Measurements from ENCODE around the gene FAM8A1. TPM values are rescaled to one million over a fixed set of nuclear protein-coding genes. Genes with fewer than 3 reads are reported as not detected.
A peak's percentile ranks its signal among the peaks of the same experiment; 100 is the strongest.
"Not testable (repeated sequence)": the region's sequence is repeated elsewhere in the genome, so short reads cannot be mapped to it uniquely, and the experiment has no call there.

FAM8A1 gene, protein sequence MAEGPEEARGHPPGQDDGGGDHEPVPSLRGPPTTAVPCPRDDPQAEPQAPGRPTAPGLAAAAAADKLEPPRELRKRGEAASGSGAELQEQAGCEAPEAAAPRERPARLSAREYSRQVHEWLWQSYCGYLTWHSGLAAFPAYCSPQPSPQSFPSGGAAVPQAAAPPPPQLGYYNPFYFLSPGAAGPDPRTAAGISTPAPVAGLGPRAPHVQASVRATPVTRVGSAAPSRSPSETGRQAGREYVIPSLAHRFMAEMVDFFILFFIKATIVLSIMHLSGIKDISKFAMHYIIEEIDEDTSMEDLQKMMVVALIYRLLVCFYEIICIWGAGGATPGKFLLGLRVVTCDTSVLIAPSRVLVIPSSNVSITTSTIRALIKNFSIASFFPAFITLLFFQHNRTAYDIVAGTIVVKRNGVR
- 1 to 10 TPM; 3.2 to 6.1 TPM for total RNA-seq

- Mint-ChIP-seq H3K9me3 (no peaks in the 10 kb centered on the region), H3K27ac (peak within 1 kb of the TSS; percentile 83), H3K4me3 (peak within 1 kb of the TSS; percentile 84), H3K27me3 (no peaks in the 10 kb centered on the region), H3K36me3 (ENCODE audit: low read depth) (peaks cover 20% of the 10 kb centered on the region), H3K4me1 (peaks cover 26% of the 10 kb centered on the region)
- peak; percentile 94 for ATAC-seq (replicated peaks)
Measured at GRCh38 chr6:17599877-17600526, at the start of gene FAM8A1. FAM8A1 (plus strand) TSS chr6:17600302; CDS start chr6:17600410, 108 bp downstream.

DNA sequence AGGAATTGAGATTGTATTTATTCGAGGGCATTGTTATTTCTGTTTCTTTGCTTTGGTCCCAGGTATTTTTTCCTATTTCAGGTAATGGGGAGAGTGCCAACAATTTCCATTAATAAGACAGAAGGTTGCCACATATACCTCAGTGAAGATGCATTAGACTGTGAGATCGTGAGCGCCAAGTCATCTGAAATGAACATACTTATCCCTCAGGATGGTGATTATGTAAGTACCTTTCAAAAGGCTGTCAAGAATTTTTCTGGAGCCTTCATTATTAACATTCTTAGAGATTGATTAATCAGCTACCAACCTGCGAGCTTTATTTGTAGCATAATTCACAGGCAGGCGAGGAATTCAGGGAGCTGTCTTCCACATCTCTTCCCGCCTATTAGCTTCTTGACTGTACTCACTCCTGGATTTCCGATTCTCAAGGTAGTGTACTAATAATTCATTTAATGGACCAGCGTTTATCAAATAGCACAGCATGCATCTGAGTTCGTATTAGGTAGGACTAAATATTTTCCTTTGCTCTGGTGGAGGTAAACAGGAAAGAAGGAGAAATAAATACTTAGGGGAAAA is 48.6 kb upstream of the FAM8A1 start:
- Mint-ChIP-seq H3K27me3 (peaks cover 6% of the 10 kb centered on the region), H3K27ac (no peak overlapping the region), H3K9me3 (no peaks in the 10 kb centered on the region), H3K4me1 (no peaks in the 10 kb centered on the region), H3K4me3 (no peak overlapping the region), H3K36me3 (ENCODE audit: low read depth) (no peaks in the 10 kb centered on the region)
- ATAC-seq (replicated peaks): no peak

GRCh38 chr6:17552861-17553260 is 47.2 kb upstream of the FAM8A1 start:
- no peak overlapping the region for H3K4me3 Mint-ChIP-seq
- H3K27me3 Mint-ChIP-seq: peaks cover 6% of the 10 kb centered on the region
- no peaks in the 10 kb centered on the region for H3K9me3 Mint-ChIP-seq
- H3K27ac Mint-ChIP-seq: no peak overlapping the region
- H3K36me3 Mint-ChIP-seq (ENCODE audit: low read depth): no peaks in the 10 kb centered on the region
- ATAC-seq (replicated peaks): no peak
- H3K4me1 Mint-ChIP-seq: no peaks in the 10 kb centered on the region

- Mint-ChIP-seq H3K4me3 (no peak overlapping the region), H3K27ac (no peak overlapping the region), H3K27me3 (peaks cover 13% of the 10 kb centered on the region), H3K4me1 (no peaks in the 10 kb centered on the region), H3K9me3 (no peaks in the 10 kb centered on the region), H3K36me3 (ENCODE audit: low read depth) (no peaks in the 10 kb centered on the region)
- ATAC-seq (replicated peaks): no peak
Measured at GRCh38 chr6:17556014-17556413, 44.1 kb upstream of the FAM8A1 start.

DNA sequence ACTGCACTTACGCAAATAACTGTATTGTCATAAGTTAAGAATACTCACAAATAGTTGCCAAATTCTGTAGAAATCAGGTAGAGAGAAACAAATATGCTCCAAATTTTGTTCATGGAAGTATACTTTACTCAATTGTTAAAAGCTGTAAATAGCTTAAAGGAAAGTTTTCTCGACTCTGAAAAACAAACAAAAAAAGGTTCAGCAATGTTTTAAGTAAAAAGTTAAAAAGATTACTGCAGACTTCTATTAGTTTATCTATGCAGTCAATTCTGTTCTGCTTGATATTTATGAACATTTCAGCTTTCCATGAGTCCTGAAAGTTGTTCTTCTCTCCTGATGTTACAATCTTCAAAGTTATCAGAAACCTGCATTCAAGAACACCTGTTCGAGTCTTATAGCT is 37.5 kb upstream of the FAM8A1 start:
- Mint-ChIP-seq H3K4me3 (no peak overlapping the region), H3K9me3 (peaks cover 4% of the 10 kb centered on the region), H3K4me1 (no peaks in the 10 kb centered on the region), H3K27ac (no peak overlapping the region), H3K36me3 (ENCODE audit: low read depth) (no peaks in the 10 kb centered on the region), H3K27me3 (peaks cover 8% of the 10 kb centered on the region)
- no peak for ATAC-seq (replicated peaks)

DNA sequence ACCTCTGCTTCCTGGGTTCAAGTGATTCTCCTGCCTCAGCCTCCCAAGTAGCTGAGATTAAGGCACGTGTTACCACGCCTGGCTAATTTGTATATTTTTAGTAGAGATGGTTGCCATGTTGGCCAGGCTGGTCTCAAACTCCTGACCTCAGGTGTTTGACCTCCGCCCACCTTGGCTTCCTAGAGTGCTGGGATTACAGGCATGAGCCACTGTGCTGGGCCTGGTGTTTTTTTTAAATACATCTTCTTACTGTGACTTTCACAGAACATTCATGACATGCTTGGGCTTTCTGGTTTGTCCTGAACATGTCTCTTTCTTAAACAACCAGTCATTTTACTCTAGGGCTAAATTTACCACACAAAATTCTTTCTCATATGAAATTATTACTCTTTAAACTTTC is 34.7 kb upstream of the FAM8A1 start:
- peaks cover 4% of the 10 kb centered on the region for H3K9me3 Mint-ChIP-seq
- no peak for ATAC-seq (replicated peaks)
- H3K4me3 Mint-ChIP-seq: no peak overlapping the region
- no peaks in the 10 kb centered on the region for H3K4me1 Mint-ChIP-seq
- peaks cover 3% of the 10 kb centered on the region for H3K27me3 Mint-ChIP-seq
- no peaks in the 10 kb centered on the region for H3K36me3 Mint-ChIP-seq (ENCODE audit: low read depth)
- no peak overlapping the region for H3K27ac Mint-ChIP-seq

DNA sequence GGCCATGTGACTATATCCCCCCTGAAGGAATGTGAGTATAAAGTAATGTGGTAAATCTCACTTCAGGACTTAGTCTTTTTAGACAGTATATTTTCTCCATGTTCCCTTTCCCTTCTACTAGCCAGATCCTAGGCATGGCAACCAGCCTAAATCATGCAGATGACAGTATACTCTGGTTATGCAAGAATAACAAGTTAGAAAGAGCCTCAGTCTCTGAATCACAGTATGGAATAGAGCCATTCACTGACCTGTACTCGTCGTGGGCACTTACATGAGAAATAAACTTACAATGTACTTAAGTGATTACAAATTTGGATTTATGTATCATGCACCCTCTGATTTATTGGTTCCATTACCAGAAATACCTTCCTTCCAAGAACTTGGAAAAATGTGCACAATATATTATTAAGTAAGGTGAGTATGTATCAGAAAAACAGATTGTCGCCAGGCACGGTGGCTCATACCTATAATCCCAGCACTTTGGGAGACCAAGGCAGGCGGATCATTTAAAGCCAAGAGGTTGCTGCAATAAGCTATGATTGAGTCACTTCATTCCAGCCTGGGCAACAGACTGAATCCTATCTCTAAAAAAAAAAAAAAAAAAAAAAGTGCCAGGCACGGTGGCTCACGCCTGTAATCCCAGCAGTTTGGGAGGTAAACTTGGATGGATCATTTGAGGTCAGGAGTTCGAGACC is 25.1 kb upstream of the FAM8A1 start:
- H3K4me3 Mint-ChIP-seq: no peak overlapping the region

DNA sequence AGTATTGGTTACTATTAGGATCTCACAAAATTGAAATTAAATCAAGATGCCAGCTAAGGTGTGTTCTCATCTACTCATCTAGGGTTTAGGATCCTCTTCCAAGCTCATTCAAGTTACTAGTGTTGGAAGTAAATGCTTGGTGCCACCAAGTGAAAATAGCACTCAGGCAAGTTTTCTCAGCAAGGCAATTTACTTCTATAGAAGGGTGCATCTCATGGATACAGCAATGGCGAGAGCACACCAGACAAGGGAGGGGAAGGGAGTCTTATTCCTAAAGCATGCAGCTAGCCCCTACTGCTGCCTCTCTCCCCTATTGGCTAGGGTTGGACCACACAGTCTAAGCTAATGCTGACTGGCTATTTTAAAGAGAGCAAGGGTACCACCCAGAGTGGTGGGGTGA is 23.0 kb upstream of the FAM8A1 start:
- Mint-ChIP-seq H3K9me3 (no peaks in the 10 kb centered on the region), H3K27ac (no peak overlapping the region), H3K36me3 (ENCODE audit: low read depth) (no peaks in the 10 kb centered on the region), H3K4me3 (no peak overlapping the region), H3K27me3 (peaks cover 25% of the 10 kb centered on the region), H3K4me1 (no peaks in the 10 kb centered on the region)
- no peak for ATAC-seq (replicated peaks)

More for the DNA sequence above, 25.1 kb upstream of the FAM8A1 start:
- Mint-ChIP-seq H3K9me3 (no peaks in the 10 kb centered on the region), H3K36me3 (ENCODE audit: low read depth) (no peaks in the 10 kb centered on the region), H3K4me1 (no peaks in the 10 kb centered on the region), H3K27me3 (peaks cover 22% of the 10 kb centered on the region), H3K27ac (no peak overlapping the region)
- ATAC-seq (replicated peaks): no peak

DNA sequence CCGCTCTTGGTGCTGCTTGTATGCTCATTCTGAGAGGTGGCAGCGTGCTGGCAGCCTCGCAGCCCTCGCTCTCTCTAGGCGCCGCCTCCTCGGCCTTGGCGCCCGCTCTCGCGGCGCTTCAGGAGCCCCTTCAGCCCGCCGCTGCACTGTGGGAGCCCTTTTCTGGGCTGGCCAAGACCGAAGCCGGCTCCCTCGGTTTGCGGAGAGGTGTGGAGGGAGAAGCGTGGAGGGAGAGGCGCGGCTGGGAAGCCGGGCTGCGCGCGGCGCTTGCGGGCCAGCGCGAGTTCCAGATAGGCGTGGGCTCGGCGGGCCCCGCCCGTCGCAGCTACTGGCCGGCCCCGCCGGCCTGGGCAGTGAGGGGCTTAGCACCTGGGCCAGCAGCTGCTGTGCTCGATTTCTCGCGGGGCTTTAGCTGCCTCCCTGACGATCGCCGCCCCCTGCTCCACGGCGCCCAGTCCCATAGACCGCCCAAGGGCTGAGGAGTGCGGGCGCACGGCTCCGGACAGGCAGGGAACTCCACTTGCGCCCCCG is 19.5 kb upstream of the FAM8A1 start:
- Mint-ChIP-seq H3K4me1 (no peaks in the 10 kb centered on the region), H3K9me3 (no peaks in the 10 kb centered on the region), H3K27ac (no peak overlapping the region), H3K4me3 (peak overlapping the region; percentile 67), H3K36me3 (ENCODE audit: low read depth) (no peaks in the 10 kb centered on the region), H3K27me3 (peaks cover 14% of the 10 kb centered on the region)
- peak; percentile 91 for ATAC-seq (replicated peaks)

GRCh38 chr6:17581282-17581681 is 18.8 kb upstream of the FAM8A1 start:
- Mint-ChIP-seq H3K4me3 (peak overlapping the region; percentile 67), H3K27me3 (peaks cover 14% of the 10 kb centered on the region)
- not testable (repeated sequence) for H3K36me3 Mint-ChIP-seq (ENCODE audit: low read depth); ATAC-seq (replicated peaks); H3K27ac Mint-ChIP-seq; H3K9me3 Mint-ChIP-seq; H3K4me1 Mint-ChIP-seq

DNA sequence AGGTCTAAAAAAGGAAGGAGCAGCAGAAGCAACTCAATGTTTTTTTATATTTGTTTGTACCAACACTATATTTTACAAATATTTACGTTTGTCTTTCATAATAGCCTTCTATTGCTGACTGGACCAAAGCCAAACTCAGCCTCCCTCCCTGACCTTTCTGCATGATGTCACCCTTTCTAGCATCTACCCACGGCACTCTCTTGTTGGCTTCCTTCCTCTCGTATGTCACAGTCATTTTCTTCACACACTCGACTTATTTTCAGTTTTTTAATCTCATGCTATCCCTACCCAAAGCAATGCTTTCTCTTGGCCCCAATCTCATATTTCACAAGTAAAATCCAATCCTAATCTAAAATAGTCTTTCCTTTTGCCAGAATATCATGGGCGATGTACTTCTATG is 16.3 kb upstream of the FAM8A1 start:
- H3K36me3 Mint-ChIP-seq (ENCODE audit: low read depth): no peaks in the 10 kb centered on the region
- H3K27me3 Mint-ChIP-seq: peaks cover 9% of the 10 kb centered on the region
- H3K4me3 Mint-ChIP-seq: no peak overlapping the region
- no peaks in the 10 kb centered on the region for H3K9me3 Mint-ChIP-seq
- no peak for ATAC-seq (replicated peaks)
- H3K27ac Mint-ChIP-seq: no peak overlapping the region
- H3K4me1 Mint-ChIP-seq: no peaks in the 10 kb centered on the region

- H3K9me3 Mint-ChIP-seq: no peaks in the 10 kb centered on the region
- no peaks in the 10 kb centered on the region for H3K4me1 Mint-ChIP-seq
- H3K36me3 Mint-ChIP-seq (ENCODE audit: low read depth): no peaks in the 10 kb centered on the region
- peaks cover 9% of the 10 kb centered on the region for H3K27me3 Mint-ChIP-seq
- H3K27ac Mint-ChIP-seq: no peak overlapping the region
- H3K4me3 Mint-ChIP-seq: no peak overlapping the region
- ATAC-seq (replicated peaks): peak; percentile 33
Measured at GRCh38 chr6:17584241-17584803, 15.8 kb upstream of the FAM8A1 start.

DNA sequence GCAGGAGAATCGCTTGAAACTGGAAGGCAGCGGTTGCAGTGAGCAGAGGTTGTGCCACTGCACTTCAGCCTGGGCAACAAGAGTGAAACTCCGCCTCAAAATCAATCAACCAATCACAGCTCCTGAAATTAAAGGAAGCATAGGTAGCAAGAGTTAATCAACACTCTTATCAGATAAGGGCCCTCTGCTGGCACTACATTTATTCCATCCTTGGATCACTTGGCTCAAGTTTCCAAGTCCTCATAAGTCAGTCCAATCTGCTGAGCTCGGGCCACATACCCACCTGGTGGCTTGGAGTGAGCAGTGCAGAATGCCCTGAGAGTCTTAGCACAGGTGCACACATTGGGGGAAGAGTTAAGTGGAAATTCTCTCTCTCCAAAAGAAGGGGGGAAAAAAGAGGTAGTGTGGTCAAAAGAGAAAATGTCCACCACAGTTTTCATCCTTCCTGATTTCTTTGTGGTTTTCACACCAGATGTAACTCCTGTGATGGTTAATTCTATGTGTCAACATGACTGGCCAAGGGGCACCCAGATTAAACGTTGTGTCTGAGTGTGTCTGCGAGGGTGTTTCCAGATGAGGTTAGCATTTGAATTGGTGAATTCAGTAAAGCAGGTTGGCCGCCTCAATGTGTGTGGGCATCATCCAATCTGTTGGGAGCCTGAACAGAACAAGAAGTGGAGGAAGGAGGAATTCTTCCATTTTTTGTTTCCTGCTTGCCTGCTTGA is 14.2 kb upstream of the FAM8A1 start:
- no peak for ATAC-seq (replicated peaks)
- Mint-ChIP-seq H3K4me3 (no peak overlapping the region), H3K36me3 (ENCODE audit: low read depth) (no peaks in the 10 kb centered on the region), H3K27me3 (peaks cover 8% of the 10 kb centered on the region), H3K9me3 (no peaks in the 10 kb centered on the region), H3K4me1 (no peaks in the 10 kb centered on the region), H3K27ac (no peak overlapping the region)

Measured in activated T-helper 17 cell treated with anti-CD3 and anti-CD28 coated beads, Interleukin-2, amount 50 U/mL, for 72 hours (primary cell).